HepG2 (cell line): ENCODE data around the gene DOCK3. TPM values are rescaled to one million over a fixed set of nuclear protein-coding genes. Genes with fewer than 3 reads are reported as not detected.

ENCODE experiments used
- ATAC-seq: fragments of 200-7000 bp; cut with Tn5 transposase; 3 replicates; pipeline ENCODE4 v1.9.1; 2020; ENCODE audit warnings: mild to moderate bottlenecking, moderate library complexity
- BruUV-seq: library from RNA; stranded (reverse); fragments of 400-500 nt; replicated peaks from 2 replicates; lab custom pipeline; 2021; lab: Mats Ljungman, UMichigan
- CTCF ChIA-PET: fragments of 300-600 bp; formaldehyde crosslinking; extraction: SDS; loops from one replicate; lab custom pipeline; 2021; ENCODE audit warnings: low total read pairs, inconsistent platforms, low intra/inter-chr PET ratio; lab: Yijun Ruan, JAX
- POLR2A ChIA-PET: fragments of 350-600 bp; sonication (Branson Sonifier 250); formaldehyde crosslinking; loops from one replicate; lab custom pipeline; 2020; ENCODE audit warnings: antibody characterized with exemption, inconsistent platforms; lab: Yijun Ruan, JAX
- DNase-seq: peaks from one replicate; pipeline ENCODE4 v3.0.0-alpha.2; 2015; ENCODE audit warnings: low spot score
- FAIRE-seq: peaks from 3 replicates; lab custom pipeline; 2011; peaks lifted over from hg19 to GRCh38; lab: Jason Lieb, UNC
- H2AFZ ChIP-seq: one replicate; pipeline ENCODE4 v1.6.1; 2011; ENCODE audit warnings: low read length, inconsistent platforms
- H3K27ac ChIP-seq: fragments of 300-600 bp; 3 replicates; pipeline ENCODE4 v1.8.0; 2011; ENCODE audit warnings: mixed run types, mild to moderate bottlenecking, mixed read lengths, low read length, inconsistent platforms; ENCODE audit not compliant: insufficient read depth; ENCODE audit errors: extremely low read length
- H3K27me3 ChIP-seq, 2 experiments: fragments of 200-600 bp in 1 of 2; 2 replicates in 1 of 2; 3 replicates in 1 of 2; pipeline versions ENCODE4 v1.6.0 to v1.8.0; 2011; ENCODE audit warnings: low read length in 2 of 2, mild to moderate bottlenecking in 2 of 2, moderate library complexity in 2 of 2, inconsistent platforms in 1 of 2; ENCODE audit not compliant: insufficient read depth in 2 of 2, control insufficient read depth in 1 of 2
- H3K36me3 ChIP-seq, 2 experiments: fragments of 200-600 bp in 1 of 2; replicated peaks in 1 of 2; 2 replicates in 1 of 2; 3 replicates in 1 of 2; pipeline versions ENCODE4 v1.5.1 to v1.8.0; 2011; ENCODE audit warnings: low read length in 2 of 2, inconsistent platforms in 1 of 2; ENCODE audit not compliant: insufficient read depth in 2 of 2, control insufficient read depth in 1 of 2
- H3K4me1 ChIP-seq: 2 replicates; pipeline ENCODE4 v1.5.1; 2012; ENCODE audit warnings: low read length, inconsistent platforms; ENCODE audit not compliant: insufficient read depth
- H3K4me2 ChIP-seq: 2 replicates; pipeline ENCODE4 v1.6.0; 2011; ENCODE audit warnings: low read depth, low read length, inconsistent platforms
- H3K4me3 ChIP-seq, 3 experiments: fragments of 200-600 bp in 1 of 3; sonication (generic), shearing (Covaris generic) in 1 of 3; replicated peaks in 1 of 3; 2 replicates each; pipeline ENCODE4 v1.5.1; 2011 to 2016; ENCODE audit warnings: low read length in 3 of 3, inconsistent platforms in 2 of 3, low read depth in 2 of 3, mild to moderate bottlenecking in 2 of 3, control low read depth in 1 of 3, mixed read lengths in 1 of 3; ENCODE audit not compliant: insufficient read depth in 1 of 3
- H3K79me2 ChIP-seq: one replicate; pipeline ENCODE4 v1.6.1; 2011; ENCODE audit warnings: low read length, inconsistent platforms; ENCODE audit not compliant: insufficient read depth
- H3K9ac ChIP-seq: 2 replicates; pipeline ENCODE4 v1.6.0; 2011; ENCODE audit warnings: mild to moderate bottlenecking, low read depth, low read length, inconsistent platforms; ENCODE audit not compliant: insufficient read depth
- H3K9me3 ChIP-seq: 2 replicates; pipeline ENCODE4 v1.5.1; 2012; ENCODE audit warnings: mild to moderate bottlenecking, low read length
- H4K20me1 ChIP-seq: 2 replicates; pipeline ENCODE4 v1.6.0; 2011; ENCODE audit warnings: inconsistent platforms, mild to moderate bottlenecking, low read length, moderate library complexity; ENCODE audit not compliant: insufficient read depth
- CREBL2 ChIP-seq: sonication (generic); formaldehyde crosslinking; IDR thresholded peaks from 2 replicates; pipeline ENCODE4 v1.8.1; 2023; ENCODE audit warnings: missing genetic modification reagents, mild to moderate bottlenecking, borderline replicate concordance
- IKZF4 ChIP-seq: sonication (generic); formaldehyde crosslinking; IDR thresholded peaks from 2 replicates; pipeline ENCODE4 v1.5.1; 2020; ENCODE audit warnings: borderline replicate concordance, mild to moderate bottlenecking, low read depth, missing genetic modification reagents; ENCODE audit errors: not compliant biosample characterization
- MTF2 ChIP-seq: sonication (generic); formaldehyde crosslinking; IDR thresholded peaks from 2 replicates; pipeline ENCODE4 v1.5.0; 2020; ENCODE audit warnings: missing genetic modification reagents, borderline replicate concordance
- SAP130 ChIP-seq: IDR thresholded peaks from 2 replicates; pipeline ENCODE4 v1.6.1; 2016; ENCODE audit warnings: low read depth
- ZNF350 ChIP-seq: sonication (generic); formaldehyde crosslinking; IDR thresholded peaks from 2 replicates; pipeline ENCODE4 v1.4.0; 2020; ENCODE audit warnings: mild to moderate bottlenecking, low read depth, missing genetic modification reagents, borderline replicate concordance
- ZNF570 ChIP-seq: sonication (generic); formaldehyde crosslinking; IDR thresholded peaks from 2 replicates; pipeline ENCODE4 v1.4.0; 2020; ENCODE audit warnings: mild to moderate bottlenecking, missing genetic modification reagents, borderline replicate concordance
- WGBS: methylation state at CpG from one replicate; pipeline ENCODE4 v1.1.6; 2017; ENCODE audit warnings: low lambda C conversion rate; 5-methylcytosine and 5-hydroxymethylcytosine counted together
- in situ Hi-C: cut with HindIII; loops from 2 replicates; pipeline ENCODE4 v1.10.0; 2017; ENCODE audit warnings: low pct_unique_long_range_greater_than_20kb; ENCODE audit not compliant: extremely low pct_ligation_motif_present
- intact Hi-C: fragments of 100-400 bp; cut with micrococcal nuclease; formaldehyde crosslinking; loops from one replicate; pipeline ENCODE4 v1.10.0; 2022; ENCODE audit not compliant: unreplicated experiment
- polyA plus RNA-seq, 8 experiments: library from polyadenylated mRNA; depleted of rRNA in 3 of 8; stranded (reverse) in 7 of 8; unstranded in 1 of 8; fragments of >200 nt; fragmentation: Illumina TruSeq in 4 of 8; extraction: Trizol in 4 of 8; gene quantifications; 2 replicates each; pipeline versions ENCODE4 v1.2.1 to v1.2.3, GENCODE V29; 2011 to 2016; ENCODE audit warnings: low read depth in 4 of 8, missing spikeins in 1 of 8, mixed read lengths in 1 of 8; ENCODE audit not compliant: insufficient read depth in 1 of 8
- total RNA-seq, 5 experiments: library from RNA; depleted of rRNA; stranded (reverse); fragments of >200 nt; fragmentation: Illumina TruSeq; extraction: Trizol; gene quantifications; 2 replicates each; pipeline ENCODE4 v1.2.3, GENCODE V29; 2016; ENCODE audit warnings: low read depth in 1 of 5
- TF ChIP-seq, protein P1 (sequence below): sonication (generic); formaldehyde crosslinking; IDR thresholded peaks from 2 replicates; pipeline ENCODE4 v1.4.0; 2020; ENCODE audit warnings: low read depth, mild to moderate bottlenecking, missing genetic modification reagents
- TF ChIP-seq, protein P2 (sequence below): sonication (generic); formaldehyde crosslinking; IDR thresholded peaks from 2 replicates; pipeline ENCODE4 v1.4.0; 2020; ENCODE audit warnings: mild to moderate bottlenecking, missing genetic modification reagents
- TF ChIP-seq, protein P3 (sequence below): IDR thresholded peaks from 2 replicates; pipeline ENCODE4 v1.6.1; 2016; ENCODE audit warnings: missing genetic modification reagents, missing compliant biosample characterization

Gene DOCK3
- total and polyA plus RNA-seq, 2 of the 13 experiments (the other 11 are each of a cell fraction or from before 2014, with no cell fraction given): not detected

- ChIA-PET POLR2A (interaction anchor here (1.0 kb wide), 2 partner anchors 44 kb away, joined by 3 read pairs; partner anchors contain the start of gene MANF), CTCF (no interaction called here)
- H3K4me2 ChIP-seq: no peak overlapping the region
- no peaks in the 10 kb centered on the region for H3K9me3 ChIP-seq
- BruUV-seq: no TSS peak
- no peaks in the 10 kb centered on the region for H3K79me2 ChIP-seq
- H3K27me3 ChIP-seq: no peaks in the 10 kb centered on the region; a peak in 2 of 5 replicates
- no peak overlapping the region for H2AFZ ChIP-seq
- in situ Hi-C loops: no loop called here
- TF ChIP-seq ZNF570 (CRISPR knock-in tag) (no peak), ZNF350 (CRISPR knock-in tag) (no peak), CREBL2 (CRISPR knock-in tag) (no peak), MTF2 (CRISPR knock-in tag) (no peak), SAP130 (CRISPR knock-in tag) (no peak), IKZF4 (CRISPR knock-in tag) (no peak)
- TF ChIP-seq, protein P1, sequence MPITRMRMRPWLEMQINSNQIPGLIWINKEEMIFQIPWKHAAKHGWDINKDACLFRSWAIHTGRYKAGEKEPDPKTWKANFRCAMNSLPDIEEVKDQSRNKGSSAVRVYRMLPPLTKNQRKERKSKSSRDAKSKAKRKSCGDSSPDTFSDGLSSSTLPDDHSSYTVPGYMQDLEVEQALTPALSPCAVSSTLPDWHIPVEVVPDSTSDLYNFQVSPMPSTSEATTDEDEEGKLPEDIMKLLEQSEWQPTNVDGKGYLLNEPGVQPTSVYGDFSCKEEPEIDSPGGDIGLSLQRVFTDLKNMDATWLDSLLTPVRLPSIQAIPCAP (CRISPR knock-in tag): no peak
- TF ChIP-seq, protein P2, sequence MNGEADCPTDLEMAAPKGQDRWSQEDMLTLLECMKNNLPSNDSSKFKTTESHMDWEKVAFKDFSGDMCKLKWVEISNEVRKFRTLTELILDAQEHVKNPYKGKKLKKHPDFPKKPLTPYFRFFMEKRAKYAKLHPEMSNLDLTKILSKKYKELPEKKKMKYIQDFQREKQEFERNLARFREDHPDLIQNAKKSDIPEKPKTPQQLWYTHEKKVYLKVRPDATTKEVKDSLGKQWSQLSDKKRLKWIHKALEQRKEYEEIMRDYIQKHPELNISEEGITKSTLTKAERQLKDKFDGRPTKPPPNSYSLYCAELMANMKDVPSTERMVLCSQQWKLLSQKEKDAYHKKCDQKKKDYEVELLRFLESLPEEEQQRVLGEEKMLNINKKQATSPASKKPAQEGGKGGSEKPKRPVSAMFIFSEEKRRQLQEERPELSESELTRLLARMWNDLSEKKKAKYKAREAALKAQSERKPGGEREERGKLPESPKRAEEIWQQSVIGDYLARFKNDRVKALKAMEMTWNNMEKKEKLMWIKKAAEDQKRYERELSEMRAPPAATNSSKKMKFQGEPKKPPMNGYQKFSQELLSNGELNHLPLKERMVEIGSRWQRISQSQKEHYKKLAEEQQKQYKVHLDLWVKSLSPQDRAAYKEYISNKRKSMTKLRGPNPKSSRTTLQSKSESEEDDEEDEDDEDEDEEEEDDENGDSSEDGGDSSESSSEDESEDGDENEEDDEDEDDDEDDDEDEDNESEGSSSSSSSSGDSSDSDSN (CRISPR knock-in tag): no peak
- TF ChIP-seq, protein P3, sequence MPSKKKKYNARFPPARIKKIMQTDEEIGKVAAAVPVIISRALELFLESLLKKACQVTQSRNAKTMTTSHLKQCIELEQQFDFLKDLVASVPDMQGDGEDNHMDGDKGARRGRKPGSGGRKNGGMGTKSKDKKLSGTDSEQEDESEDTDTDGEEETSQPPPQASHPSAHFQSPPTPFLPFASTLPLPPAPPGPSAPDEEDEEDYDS (CRISPR knock-in tag): no peak
- FAIRE-seq (no peak), ATAC-seq (no peak), DNase-seq (peak; percentile 14)
- no peaks in the 10 kb centered on the region for H3K36me3 ChIP-seq
- WGBS: 81% methylated on average over 4 of the region's 8 CpGs
- intact Hi-C loops: no loop called here
- peaks cover 21% of the 10 kb centered on the region for H3K4me1 ChIP-seq
- H4K20me1 ChIP-seq: no peaks in the 10 kb centered on the region
- no peak overlapping the region for H3K9ac ChIP-seq
- no peak overlapping the region for H3K4me3 ChIP-seq
- no peak overlapping the region for H3K27ac ChIP-seq
Measured at GRCh38 chr3:51340989-51341636, 666.4 kb downstream of the DOCK3 start.
